Activated naive CD4-positive, alpha-beta T cell treated with anti-CD3 and anti-CD28 coated beads for 36 hours (primary cell): ENCODE results near the gene ABCA3. TPM values are rescaled to one million over a fixed set of nuclear protein-coding genes. Genes with fewer than 3 reads are reported as not detected.

ENCODE experiments used
- CTCF ChIA-PET: fragments of 350-600 bp; sonication (Branson Sonifier 250); formaldehyde crosslinking; loops from one replicate; lab custom pipeline; 2021; ENCODE audit warnings: antibody characterized with exemption; lab: Charles Lee
- DNase-seq: peaks from one replicate; pipeline ENCODE4 v3.0.0-alpha.2; 2020
- H3K27ac Mint-ChIP-seq: one replicate; pipeline ENCODE4 v1.8.0; 2021; ENCODE audit warnings: mild to moderate bottlenecking, mixed read lengths
- H3K27me3 Mint-ChIP-seq: one replicate; pipeline ENCODE4 v1.8.0; 2021; ENCODE audit warnings: low read depth, mixed read lengths
- H3K36me3 Mint-ChIP-seq: one replicate; pipeline ENCODE4 v1.8.0; 2021; ENCODE audit warnings: low read depth, mixed read lengths
- H3K4me1 Mint-ChIP-seq: one replicate; pipeline ENCODE4 v1.8.0; 2021; ENCODE audit warnings: low read depth, mixed read lengths
- H3K4me3 Mint-ChIP-seq: one replicate; pipeline ENCODE4 v1.8.0; 2021; ENCODE audit warnings: mild to moderate bottlenecking, moderate library complexity, mixed read lengths
- H3K9me3 Mint-ChIP-seq: one replicate; pipeline ENCODE4 v1.8.0; 2021; ENCODE audit warnings: mixed read lengths
- intact Hi-C: fragments of 100-400 bp; cut with micrococcal nuclease; formaldehyde crosslinking; loops from one replicate; pipeline ENCODE4 v1.15.1; 2023
- total RNA-seq, 2 experiments: library from RNA; stranded (reverse); gene quantifications; one replicate each; pipeline ENCODE4 v1.2.3, GENCODE V29; 2021

The ABCA3 gene
- total RNA-seq, 2 experiments from 2014 or later: 2.6 to 3.1 TPM

GRCh38 chr16:2371421-2371820 is 30.9 kb upstream of the ABCA3 start:
- intact Hi-C loops: no loop called here
- Mint-ChIP-seq H3K4me1 (no peaks in the 10 kb centered on the region), H3K4me3 (no peak overlapping the region), H3K9me3 (no peaks in the 10 kb centered on the region), H3K27me3 (peaks cover 5% of the 10 kb centered on the region), H3K27ac (no peak overlapping the region), H3K36me3 (no peaks in the 10 kb centered on the region)
- CTCF ChIA-PET: interaction anchor here (0.9 kb wide), 1 partner anchor 176 kb away, joined by 4 read pairs; no protein-coding TSS in a partner anchor
- no peak for DNase-seq

DNA sequence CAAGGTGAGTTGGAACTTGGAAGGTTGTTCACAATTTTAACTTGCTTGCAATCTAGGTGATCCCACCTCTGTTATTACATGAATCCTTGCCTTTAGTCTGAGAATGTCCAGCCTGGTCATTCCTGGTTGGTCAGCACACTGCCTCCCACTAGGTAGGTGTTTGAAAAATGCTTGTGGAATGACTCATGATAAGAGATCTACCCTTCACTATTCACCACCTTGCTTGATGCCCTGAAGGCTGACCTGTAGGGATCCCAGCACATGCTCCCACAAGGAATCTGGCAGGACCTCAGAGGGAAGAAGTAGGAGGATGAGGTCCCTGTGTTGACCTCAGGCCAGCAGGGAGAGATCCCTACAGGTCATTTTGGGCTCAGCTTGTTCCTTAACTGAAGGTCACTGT is 30.2 kb upstream of the ABCA3 start:
- intact Hi-C loops: no loop called here
- no peak for DNase-seq
- H3K36me3 Mint-ChIP-seq: no peaks in the 10 kb centered on the region
- no peak overlapping the region for H3K4me3 Mint-ChIP-seq
- H3K4me1 Mint-ChIP-seq: no peaks in the 10 kb centered on the region
- CTCF ChIA-PET: no interaction called here
- no peak overlapping the region for H3K27ac Mint-ChIP-seq
- no peaks in the 10 kb centered on the region for H3K9me3 Mint-ChIP-seq
- peaks cover 5% of the 10 kb centered on the region for H3K27me3 Mint-ChIP-seq

GRCh38 chr16:2366660-2367309 is 26.3 kb upstream of the ABCA3 start:
- Mint-ChIP-seq H3K27ac (no peak overlapping the region), H3K4me3 (no peak overlapping the region), H3K27me3 (peaks cover 9% of the 10 kb centered on the region), H3K9me3 (no peaks in the 10 kb centered on the region), H3K4me1 (no peaks in the 10 kb centered on the region), H3K36me3 (no peaks in the 10 kb centered on the region)
- CTCF ChIA-PET: interaction anchor here (0.6 kb wide), 2 partner anchors 39 to 55 kb away, joined by 4 read pairs; no protein-coding TSS in a partner anchor
- no peak for DNase-seq
- intact Hi-C loops: no loop called here

GRCh38 chr16:2365397-2366294 is 25.1 kb upstream of the ABCA3 start:
- DNase-seq: no peak
- Mint-ChIP-seq H3K27ac (no peak overlapping the region), H3K9me3 (no peaks in the 10 kb centered on the region), H3K36me3 (no peaks in the 10 kb centered on the region), H3K27me3 (peaks cover 13% of the 10 kb centered on the region), H3K4me3 (no peak overlapping the region), H3K4me1 (no peaks in the 10 kb centered on the region)
- intact Hi-C loops: no loop called here
- CTCF ChIA-PET: no interaction called here

DNA sequence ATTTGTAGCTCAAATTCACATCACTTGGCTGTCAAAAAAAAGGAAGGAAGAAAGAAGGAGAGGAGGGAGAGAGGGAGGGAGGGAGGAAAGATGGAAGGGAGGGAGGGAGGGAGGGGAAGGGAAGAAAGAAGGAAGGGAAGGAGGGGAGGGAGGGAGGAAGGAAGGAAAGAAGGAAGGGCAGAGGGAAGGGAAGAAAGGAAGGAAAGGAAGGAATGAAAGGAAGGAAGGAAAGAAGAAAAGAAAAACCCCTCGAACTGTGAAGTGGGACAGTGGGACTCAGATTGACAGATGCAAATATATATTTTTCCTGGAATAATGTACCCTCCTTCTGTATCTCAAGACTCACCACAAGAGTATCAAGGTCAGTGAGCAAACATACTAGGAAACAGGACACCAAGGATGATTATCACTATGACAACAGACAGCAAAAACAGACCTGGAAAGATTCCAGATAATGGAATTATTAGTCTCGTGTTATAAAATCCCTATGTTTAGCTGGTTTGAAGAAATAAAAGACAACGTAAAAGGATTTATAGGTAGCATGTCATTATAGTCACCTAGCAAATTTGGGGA is 24.2 kb upstream of the ABCA3 start:
- no peaks in the 10 kb centered on the region for H3K4me1 Mint-ChIP-seq
- peaks cover 16% of the 10 kb centered on the region for H3K27me3 Mint-ChIP-seq
- CTCF ChIA-PET: no interaction called here

GRCh38 chr16:2362218-2362617 is 21.7 kb upstream of the ABCA3 start:
- intact Hi-C loops: no loop called here
- Mint-ChIP-seq H3K4me1 (no peaks in the 10 kb centered on the region), H3K36me3 (no peaks in the 10 kb centered on the region), H3K27me3 (peaks cover 25% of the 10 kb centered on the region), H3K27ac (no peak overlapping the region), H3K9me3 (no peaks in the 10 kb centered on the region), H3K4me3 (no peak overlapping the region)
- no peak for DNase-seq
- CTCF ChIA-PET: no interaction called here

More for the DNA sequence above, 24.2 kb upstream of the ABCA3 start:
- no peak overlapping the region for H3K4me3 Mint-ChIP-seq
- intact Hi-C loops: no loop called here
- no peak for DNase-seq
- no peaks in the 10 kb centered on the region for H3K36me3 Mint-ChIP-seq
- H3K9me3 Mint-ChIP-seq: no peaks in the 10 kb centered on the region
- H3K27ac Mint-ChIP-seq: no peak overlapping the region

GRCh38 chr16:2361129-2361528 is 20.6 kb upstream of the ABCA3 start:
- CTCF ChIA-PET: interaction anchor here (0.6 kb wide), 1 partner anchor 11 kb away, joined by 3 read pairs; no protein-coding TSS in a partner anchor
- no peak for DNase-seq
- no peaks in the 10 kb centered on the region for H3K4me1 Mint-ChIP-seq
- H3K27ac Mint-ChIP-seq: no peak overlapping the region
- no peak overlapping the region for H3K4me3 Mint-ChIP-seq
- peaks cover 22% of the 10 kb centered on the region for H3K27me3 Mint-ChIP-seq
- no peaks in the 10 kb centered on the region for H3K36me3 Mint-ChIP-seq
- intact Hi-C loops: no loop called here
- H3K9me3 Mint-ChIP-seq: no peaks in the 10 kb centered on the region

GRCh38 chr16:2359919-2360318 is 19.4 kb upstream of the ABCA3 start:
- Mint-ChIP-seq H3K9me3 (no peaks in the 10 kb centered on the region), H3K27ac (no peak overlapping the region), H3K4me1 (no peaks in the 10 kb centered on the region), H3K36me3 (no peaks in the 10 kb centered on the region), H3K27me3 (peaks cover 24% of the 10 kb centered on the region), H3K4me3 (no peak overlapping the region)
- DNase-seq: no peak
- intact Hi-C loops: no loop called here
- CTCF ChIA-PET: no interaction called here

GRCh38 chr16:2358811-2359210 is 18.3 kb upstream of the ABCA3 start:
- CTCF ChIA-PET: no interaction called here

DNA sequence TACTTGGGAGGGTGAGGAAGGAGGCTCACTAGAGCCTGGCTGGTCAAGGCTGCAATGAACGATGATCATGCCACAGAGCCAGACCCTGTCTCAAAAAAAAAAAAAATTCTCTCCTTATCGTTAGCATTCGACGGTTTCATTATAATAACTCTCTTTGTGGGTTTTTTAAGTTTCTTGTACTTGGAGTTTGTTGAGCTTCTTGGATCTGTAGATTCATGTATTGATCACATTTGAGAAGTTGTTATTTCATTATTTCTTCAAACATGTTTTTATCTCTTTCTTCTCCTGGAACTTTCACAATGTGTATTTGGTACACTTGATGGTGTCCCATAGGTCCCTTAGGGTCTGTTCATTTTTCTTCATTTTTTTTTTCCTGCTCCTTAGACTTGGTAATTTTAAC is 16.8 kb upstream of the ABCA3 start:
- Mint-ChIP-seq H3K27ac (no peak overlapping the region), H3K36me3 (no peaks in the 10 kb centered on the region), H3K9me3 (no peaks in the 10 kb centered on the region), H3K4me3 (no peak overlapping the region), H3K4me1 (no peaks in the 10 kb centered on the region), H3K27me3 (peaks cover 28% of the 10 kb centered on the region)
- CTCF ChIA-PET: no interaction called here
- DNase-seq: no peak
- intact Hi-C loops: no loop called here

More at GRCh38 chr16:2358811-2359210, 18.3 kb upstream of the ABCA3 start:
- DNase-seq: no peak
- Mint-ChIP-seq H3K9me3 (no peaks in the 10 kb centered on the region), H3K27ac (no peak overlapping the region), H3K4me1 (no peaks in the 10 kb centered on the region), H3K36me3 (no peaks in the 10 kb centered on the region), H3K4me3 (no peak overlapping the region), H3K27me3 (peaks cover 29% of the 10 kb centered on the region)
- intact Hi-C loops: no loop called here

GRCh38 chr16:2350500-2350899 is 10.0 kb upstream of the ABCA3 start:
- Mint-ChIP-seq H3K9me3 (no peaks in the 10 kb centered on the region), H3K27me3 (peaks cover 12% of the 10 kb centered on the region), H3K4me3 (no peak overlapping the region), H3K27ac (no peak overlapping the region), H3K36me3 (no peaks in the 10 kb centered on the region), H3K4me1 (no peaks in the 10 kb centered on the region)
- CTCF ChIA-PET: no interaction called here
- intact Hi-C loops: no loop called here
- no peak for DNase-seq

DNA sequence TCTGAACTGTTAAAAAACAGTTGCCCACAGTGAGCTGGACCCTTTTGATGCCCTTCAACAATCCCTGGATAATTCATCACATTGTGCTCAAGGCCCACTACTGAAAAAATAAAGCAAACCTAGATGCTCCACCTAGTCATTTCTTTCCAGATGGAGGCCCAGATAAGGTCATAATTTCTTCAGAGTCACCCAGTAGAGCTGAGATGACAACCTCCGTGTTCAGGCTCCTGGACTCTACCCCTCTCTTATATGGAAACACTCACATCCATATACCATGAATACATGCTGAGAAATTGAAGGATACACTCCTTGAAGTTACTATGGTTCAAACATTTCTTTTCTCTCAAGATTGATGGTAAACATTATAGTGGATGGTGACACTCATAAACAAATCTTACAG is 2.7 kb upstream of the ABCA3 start:
- DNase-seq: no peak
- intact Hi-C loops: no loop called here

More for the DNA sequence above, 2.7 kb upstream of the ABCA3 start:
- Mint-ChIP-seq H3K4me1 (peaks cover 18% of the 10 kb centered on the region), H3K36me3 (no peaks in the 10 kb centered on the region), H3K27ac (no peak overlapping the region), H3K9me3 (peaks cover 2% of the 10 kb centered on the region), H3K27me3 (peaks cover 8% of the 10 kb centered on the region), H3K4me3 (no peak overlapping the region)
- CTCF ChIA-PET: interaction anchor here (0.7 kb wide), 1 partner anchor 36 kb away, joined by 5 read pairs; no protein-coding TSS in a partner anchor
